IMR-90 (cell line): ENCODE results near the gene BARD1. TPM values are rescaled to one million over a fixed set of nuclear protein-coding genes. Genes with fewer than 3 reads are reported as not detected.

ENCODE experiments used
- ATAC-seq: fragments of 200-7000 bp; cut with Tn5 transposase; 2 replicates; pipeline ENCODE4 v1.9.1; 2020; ENCODE audit warnings: low read depth, mild to moderate bottlenecking, moderate library complexity
- BruUV-seq: library from RNA; stranded (reverse); fragments of 400-500 nt; replicated peaks from 2 replicates; lab custom pipeline; 2021; lab: Mats Ljungman, UMichigan
- CTCF ChIA-PET: fragments of 300-600 bp; formaldehyde crosslinking; extraction: SDS; loops from one replicate; lab custom pipeline; 2021; ENCODE audit warnings: antibody characterized with exemption; lab: Yijun Ruan, JAX
- POLR2A ChIA-PET: fragments of 300-600 bp; sonication (Branson Sonifier 250); formaldehyde crosslinking; loops from one replicate; lab custom pipeline; 2022; ENCODE audit warnings: antibody characterized with exemption; ENCODE audit not compliant: unreplicated experiment; lab: Charles Lee
- DNase-seq: peaks from one replicate; pipeline ENCODE4 v3.0.0; 2013
- H2AFZ ChIP-seq: replicated peaks from 2 replicates; pipeline ENCODE3; 2013; ENCODE audit warnings: low read length, mild to moderate bottlenecking; ENCODE audit not compliant: poor library complexity
- H2AK5ac ChIP-seq: 2 replicates; pipeline ENCODE4 v1.6.1; 2013; ENCODE audit warnings: low read depth, low read length, inconsistent platforms
- H2AK9ac ChIP-seq: replicated peaks from 2 replicates; pipeline ENCODE3; 2013; ENCODE audit warnings: mild to moderate bottlenecking, low read depth, low read length, moderate library complexity; ENCODE audit not compliant: poor library complexity
- H2BK120ac ChIP-seq: 2 replicates; pipeline ENCODE4 v1.6.1; 2013; ENCODE audit warnings: low read depth, low read length, inconsistent platforms
- H2BK15ac ChIP-seq: 3 replicates; pipeline ENCODE4 v1.6.1; 2013; ENCODE audit warnings: low read depth, low read length, inconsistent platforms
- H2BK20ac ChIP-seq: 2 replicates; pipeline ENCODE4 v1.6.1; 2013; ENCODE audit warnings: low read depth, mild to moderate bottlenecking, inconsistent platforms, low read length, moderate library complexity
- H2BK5ac ChIP-seq: 2 replicates; pipeline ENCODE4 v1.6.1; 2013; ENCODE audit warnings: mild to moderate bottlenecking, low read depth, low read length, inconsistent platforms; ENCODE audit not compliant: poor library complexity, severe bottlenecking
- H3K14ac ChIP-seq: replicated peaks from 2 replicates; pipeline ENCODE4 v1.6.1; 2013; ENCODE audit warnings: low read depth, low read length, inconsistent platforms
- H3K18ac ChIP-seq: 2 replicates; pipeline ENCODE4 v1.6.1; 2013; ENCODE audit warnings: low read depth, low read length, control low read depth
- H3K23ac ChIP-seq: 2 replicates; pipeline ENCODE4 v1.6.1; 2013; ENCODE audit warnings: low read depth, low read length, inconsistent platforms
- H3K27ac ChIP-seq: 2 replicates; pipeline ENCODE4 v1.5.1; 2013; ENCODE audit warnings: mild to moderate bottlenecking, control low read depth, low read length; ENCODE audit not compliant: insufficient read depth
- H3K27me3 ChIP-seq: 2 replicates; pipeline ENCODE4 v1.6.1; 2013; ENCODE audit warnings: low read length; ENCODE audit not compliant: control insufficient read depth, insufficient read depth
- H3K36me3 ChIP-seq: 2 replicates; pipeline ENCODE4 v1.6.1; 2013; ENCODE audit warnings: low read length, mixed read lengths; ENCODE audit not compliant: control insufficient read depth, insufficient read depth
- H3K4ac ChIP-seq: 2 replicates; pipeline ENCODE4 v1.6.1; 2013; ENCODE audit warnings: low read depth, low read length, inconsistent platforms
- H3K4me1 ChIP-seq: 2 replicates; pipeline ENCODE4 v1.6.1; 2013; ENCODE audit warnings: low read length, mixed read lengths; ENCODE audit not compliant: control insufficient read depth, insufficient read depth
- H3K4me2 ChIP-seq: 2 replicates; pipeline ENCODE4 v1.6.1; 2013; ENCODE audit warnings: low read depth, mild to moderate bottlenecking, control low read depth, low read length, moderate library complexity
- H3K4me3 ChIP-seq: 2 replicates; pipeline ENCODE4 v1.5.1; 2013; ENCODE audit warnings: low read depth, mild to moderate bottlenecking, control low read depth, low read length, moderate library complexity; ENCODE audit not compliant: insufficient read depth
- H3K56ac ChIP-seq: 2 replicates; pipeline ENCODE4 v1.6.1; 2013; ENCODE audit warnings: low read length, inconsistent platforms; ENCODE audit not compliant: insufficient read depth; ENCODE audit errors: extremely low read depth
- H3K79me1 ChIP-seq, 2 experiments: 2 replicates each; pipeline ENCODE4 v1.6.1; 2013; ENCODE audit warnings: low read length in 2 of 2, inconsistent platforms in 1 of 2, low read depth in 1 of 2
- H3K9ac ChIP-seq: 2 replicates; pipeline ENCODE4 v1.6.1; 2013; ENCODE audit warnings: low read depth, low read length, control low read depth
- H3K9me1 ChIP-seq: 2 replicates; pipeline ENCODE4 v1.6.1; 2013; ENCODE audit warnings: low read length, inconsistent platforms; ENCODE audit not compliant: insufficient read depth
- H3K9me3 ChIP-seq: 2 replicates; pipeline ENCODE4 v1.6.1; 2013; ENCODE audit warnings: low read length; ENCODE audit not compliant: control insufficient read depth, insufficient read depth
- H4K20me1 ChIP-seq: 2 replicates; pipeline ENCODE4 v1.6.1; 2013; ENCODE audit warnings: low read length, inconsistent platforms; ENCODE audit not compliant: insufficient read depth
- H4K5ac ChIP-seq: 2 replicates; pipeline ENCODE4 v1.6.1; 2013; ENCODE audit warnings: mild to moderate bottlenecking, low read depth, low read length, control low read depth
- H4K8ac ChIP-seq, 2 experiments: 2 replicates each; pipeline ENCODE4 v1.6.1; 2013; ENCODE audit warnings: low read depth in 2 of 2, low read length in 2 of 2, control low read depth in 1 of 2, inconsistent platforms in 1 of 2
- H4K91ac ChIP-seq: 2 replicates; pipeline ENCODE4 v1.6.1; 2013; ENCODE audit warnings: low read depth, low read length, inconsistent platforms; ENCODE audit not compliant: insufficient read depth
- BHLHE40 ChIP-seq: fragments of 150-350 bp; IDR thresholded peaks from 2 replicates; pipeline ENCODE4 v1.6.1; 2016; ENCODE audit warnings: mild to moderate bottlenecking, low read depth, low read length
- CEBPB ChIP-seq: IDR thresholded peaks from 2 replicates; pipeline ENCODE4 v1.6.1; 2012; ENCODE audit warnings: low read depth, low read length, improper control_type of control experiment
- CHD1 ChIP-seq: IDR thresholded peaks from 2 replicates; pipeline ENCODE4 v1.6.1; 2012; ENCODE audit warnings: low read depth, low read length, improper control_type of control experiment
- CTCF ChIP-seq: conservative IDR thresholded peaks from 2 replicates; pipeline ENCODE4 v1.5.1; 2012; ENCODE audit warnings: mild to moderate bottlenecking, low read depth, low read length, improper control_type of control experiment
- MAFK ChIP-seq: IDR thresholded peaks from 2 replicates; pipeline ENCODE4 v1.6.1; 2012; ENCODE audit warnings: low read depth, low read length, improper control_type of control experiment
- MAZ ChIP-seq: IDR thresholded peaks from 2 replicates; pipeline ENCODE4 v1.6.1; 2012; ENCODE audit warnings: low read depth, mild to moderate bottlenecking, low read length, improper control_type of control experiment, moderate library complexity, borderline replicate concordance
- MXI1 ChIP-seq: IDR thresholded peaks from 2 replicates; pipeline ENCODE4 v1.6.1; 2012; ENCODE audit warnings: low read depth, mild to moderate bottlenecking, low read length, moderate library complexity, borderline replicate concordance
- NFE2L2 ChIP-seq: fragments of 150-350 bp; IDR thresholded peaks from 2 replicates; pipeline ENCODE4 v1.6.1; 2016; ENCODE audit warnings: low read depth, mild to moderate bottlenecking, low read length
- POLR2A ChIP-seq: IDR thresholded peaks from 2 replicates; pipeline ENCODE4 v1.6.1; 2012; ENCODE audit warnings: mild to moderate bottlenecking, low read depth, low read length
- RAD21 ChIP-seq: IDR thresholded peaks from 2 replicates; pipeline ENCODE4 v1.6.1; 2012; ENCODE audit warnings: low read length, improper control_type of control experiment
- RCOR1 ChIP-seq: IDR thresholded peaks from 2 replicates; pipeline ENCODE4 v1.6.1; 2012; ENCODE audit warnings: mild to moderate bottlenecking, low read length, improper control_type of control experiment; ENCODE audit not compliant: insufficient replicate concordance
- RFX5 ChIP-seq: IDR thresholded peaks from 2 replicates; pipeline ENCODE4 v1.8.0; 2012; ENCODE audit warnings: low read depth, mild to moderate bottlenecking, low read length, moderate library complexity
- SMC3 ChIP-seq: fragments of 150-350 bp; IDR thresholded peaks from 2 replicates; pipeline ENCODE4 v1.6.1; 2016; ENCODE audit warnings: low read depth, mild to moderate bottlenecking, antibody characterized with exemption, low read length, moderate library complexity
- dilution Hi-C: fragments of 300-500 bp; cut with HindIII; formaldehyde crosslinking; loops from one replicate; pipeline ENCODE4 v1.14.3; 2018; ENCODE audit warnings: low sequenced_read_pairs; ENCODE audit not compliant: unreplicated experiment
- in situ Hi-C: fragments of 300-500 bp; cut with MboI; formaldehyde crosslinking; loops from 3 replicates; pipeline ENCODE4 v1.14.3; 2019; ENCODE audit warnings: low sequenced_read_pairs, inconsistent platforms, mixed read lengths
- intact Hi-C: fragments of 100-400 bp; cut with micrococcal nuclease; formaldehyde crosslinking; loops from 2 replicates; pipeline ENCODE4 v1.10.0; 2022
- polyA plus RNA-seq, 3 experiments: library from polyadenylated mRNA; depleted of rRNA; stranded (reverse); fragments of >200 nt; gene quantifications; 2 replicates each; pipeline ENCODE4 v1.2.3, GENCODE V29; 2012; ENCODE audit warnings: low replicate concordance in 1 of 3
- total RNA-seq: library from RNA; depleted of rRNA; stranded (reverse); fragments of >200 nt; gene quantifications from 2 replicates; pipeline ENCODE4 v1.2.3, GENCODE V29; 2012
- TF ChIP-seq, protein P1 (sequence below): fragments of 150-350 bp; IDR thresholded peaks from 2 replicates; pipeline ENCODE4 v1.6.1; 2017; ENCODE audit warnings: mild to moderate bottlenecking, antibody characterized with exemption, low read length, low read depth

The BARD1 gene
- total and polyA plus RNA-seq, 2 of the 4 experiments (the other 2 are of a cell fraction): 3.1 to 34.6 TPM

GRCh38 chr2:214837466-214837865 lies 28.0 kb upstream of the BARD1 start:
- intact Hi-C loops: no loop called here

More at GRCh38 chr2:214837466-214837865, 28.0 kb upstream of the BARD1 start:
- Histone ChIP-seq H4K20me1 (no peaks in the 10 kb centered on the region), H3K4me3 (no peak overlapping the region), H3K4me1 (no peaks in the 10 kb centered on the region), H2BK5ac (no peak overlapping the region), H3K4ac (no peak overlapping the region), H4K5ac (no peak overlapping the region), H2AK5ac (no peak overlapping the region), H3K56ac (no peak overlapping the region), H3K14ac (no peak overlapping the region), H2BK15ac (no peak overlapping the region), H3K9ac (no peak overlapping the region), H4K91ac (no peak overlapping the region), H2AFZ (no peak overlapping the region), H3K36me3 (no peaks in the 10 kb centered on the region), H3K18ac (no peak overlapping the region), H3K9me3 (0 out of 2 replicates have a peak, but pooled peaks cover 2% of the 10 kb centered on the region), H3K79me1 (no peaks in the 10 kb centered on the region), H3K23ac (no peak overlapping the region), H2BK20ac (no peak overlapping the region), H2BK120ac (no peak overlapping the region), H4K8ac (no peak overlapping the region), H3K9me1 (no peaks in the 10 kb centered on the region), H3K4me2 (no peak overlapping the region), H3K27ac (no peak overlapping the region), H2AK9ac (no peak overlapping the region), H3K27me3 (no peaks in the 10 kb centered on the region)
- ChIA-PET CTCF (no interaction called here), POLR2A (no interaction called here)
- TF ChIP-seq, protein P1, sequence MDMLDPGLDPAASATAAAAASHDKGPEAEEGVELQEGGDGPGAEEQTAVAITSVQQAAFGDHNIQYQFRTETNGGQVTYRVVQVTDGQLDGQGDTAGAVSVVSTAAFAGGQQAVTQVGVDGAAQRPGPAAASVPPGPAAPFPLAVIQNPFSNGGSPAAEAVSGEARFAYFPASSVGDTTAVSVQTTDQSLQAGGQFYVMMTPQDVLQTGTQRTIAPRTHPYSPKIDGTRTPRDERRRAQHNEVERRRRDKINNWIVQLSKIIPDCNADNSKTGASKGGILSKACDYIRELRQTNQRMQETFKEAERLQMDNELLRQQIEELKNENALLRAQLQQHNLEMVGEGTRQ: no peak
- TF ChIP-seq BHLHE40 (no peak), MAZ (no peak), CEBPB (no peak), RCOR1 (no peak), MAFK (no peak), RAD21 (no peak), SMC3 (no peak), CHD1 (no peak), NFE2L2 (no peak), MXI1 (no peak), CTCF (no peak), POLR2A (no peak), RFX5 (no peak)
- DNase-seq: no peak
- no TSS peak for BruUV-seq
- no peak for ATAC-seq
- dilution Hi-C loops (no loop called here), in situ Hi-C loops (no loop called here)
